NCI-H1092 treated with DMSO at 0.1 percent for 48 hours (cell line): ENCODE measurements around the gene MSMB.
"Not testable (repeated sequence)": the region's sequence is repeated elsewhere in the genome, so short reads cannot be mapped to it uniquely, and the experiment has no call there.

Experiments
- DNase-seq: peaks from one replicate; lab custom pipeline; 2025; lab: John Stamatoyannopoulos, UW

The MSMB gene, protein sequence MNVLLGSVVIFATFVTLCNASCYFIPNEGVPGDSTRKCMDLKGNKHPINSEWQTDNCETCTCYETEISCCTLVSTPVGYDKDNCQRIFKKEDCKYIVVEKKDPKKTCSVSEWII

DNA sequence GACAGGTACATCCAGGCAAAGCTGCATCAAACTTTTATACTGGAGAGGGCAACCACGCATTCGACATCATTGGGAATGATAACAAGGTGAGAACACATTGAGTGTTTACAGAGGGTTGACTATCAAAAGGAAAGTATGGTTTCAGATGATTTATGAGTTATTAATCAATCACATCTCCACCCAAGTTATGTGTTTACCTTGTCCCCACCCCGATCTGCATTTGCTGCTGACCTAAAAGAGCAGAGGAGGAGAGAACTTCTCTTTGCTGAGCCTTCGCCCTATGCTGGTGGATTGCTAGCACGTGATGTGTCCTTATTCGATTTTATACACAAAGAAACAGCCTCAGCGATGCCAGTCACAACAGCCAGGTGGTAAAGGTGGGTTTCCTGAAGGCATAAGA is at the start of gene MSMB:
Gene MSMB, minus strand, starts transcription at position 9 of the 400 bp plus-strand sequence. CDS start 32 bp downstream, outside the sequence.
- DNase-seq, result no peak

DNA sequence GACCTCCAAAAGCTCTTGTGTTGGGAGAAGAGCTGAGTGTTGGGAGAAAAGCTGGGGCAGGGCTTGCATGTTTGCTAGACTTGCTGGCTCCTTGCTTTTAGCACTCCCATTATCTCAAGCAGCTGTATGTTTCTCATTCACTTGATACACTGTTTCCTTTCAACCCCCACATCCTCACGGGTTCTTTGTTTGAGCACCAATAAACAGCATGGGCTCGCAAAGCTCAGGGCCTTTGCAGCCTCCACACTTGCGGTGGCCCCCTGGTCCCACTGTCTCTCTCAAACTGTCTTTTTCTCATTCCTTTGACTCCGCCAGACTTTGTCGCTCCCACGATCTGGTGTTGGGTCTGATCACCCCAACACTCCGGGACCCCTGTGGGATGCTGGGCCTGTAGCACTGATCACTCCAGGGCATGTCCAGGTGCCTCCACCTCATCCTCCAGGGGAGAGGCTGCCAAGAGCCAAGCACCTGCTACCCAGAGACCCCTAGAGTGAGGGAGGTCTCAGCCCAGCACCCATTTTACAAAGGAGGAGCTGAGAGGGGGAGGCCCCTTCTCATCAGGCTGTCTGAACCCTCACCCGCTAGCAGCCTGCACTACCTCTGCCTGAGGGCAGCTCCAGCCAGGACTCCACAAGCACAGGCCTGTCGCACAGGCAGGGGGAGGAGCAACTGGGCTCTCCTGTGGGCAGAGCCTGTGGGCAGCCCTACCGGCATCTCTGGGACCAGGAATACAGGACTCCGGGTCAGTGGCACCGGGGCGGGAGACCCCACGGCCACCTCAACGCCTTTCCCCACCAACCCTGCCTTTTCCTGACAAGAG is 49.1 kb upstream of the MSMB start:
- DNase-seq, result no peak

DNA sequence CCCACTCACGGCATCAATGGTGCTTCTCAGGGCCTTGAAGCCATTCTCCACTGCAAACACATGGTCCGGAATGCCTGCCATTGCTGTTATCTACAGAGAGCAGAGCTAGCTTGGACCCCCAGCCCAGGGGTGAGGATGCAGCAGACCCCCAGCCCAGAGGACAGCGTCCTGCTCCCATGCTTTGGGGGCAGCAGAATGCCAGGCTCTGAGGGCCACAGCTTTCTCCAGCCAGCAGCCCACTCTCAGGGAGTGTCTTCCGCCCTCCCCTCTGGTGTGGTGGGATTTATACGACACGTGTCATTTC is 48.1 kb upstream of the MSMB start:
- no peak for DNase-seq

GRCh38 chr10:46093316-46094196 is 47.5 kb upstream of the MSMB start:
- not testable (repeated sequence) for DNase-seq

GRCh38 chr10:46092524-46093081 is 46.5 kb upstream of the MSMB start:
- DNase-seq, result no peak

- DNase-seq, result no peak
Observed at GRCh38 chr10:46091828-46092523, 45.9 kb upstream of the MSMB start.

DNA sequence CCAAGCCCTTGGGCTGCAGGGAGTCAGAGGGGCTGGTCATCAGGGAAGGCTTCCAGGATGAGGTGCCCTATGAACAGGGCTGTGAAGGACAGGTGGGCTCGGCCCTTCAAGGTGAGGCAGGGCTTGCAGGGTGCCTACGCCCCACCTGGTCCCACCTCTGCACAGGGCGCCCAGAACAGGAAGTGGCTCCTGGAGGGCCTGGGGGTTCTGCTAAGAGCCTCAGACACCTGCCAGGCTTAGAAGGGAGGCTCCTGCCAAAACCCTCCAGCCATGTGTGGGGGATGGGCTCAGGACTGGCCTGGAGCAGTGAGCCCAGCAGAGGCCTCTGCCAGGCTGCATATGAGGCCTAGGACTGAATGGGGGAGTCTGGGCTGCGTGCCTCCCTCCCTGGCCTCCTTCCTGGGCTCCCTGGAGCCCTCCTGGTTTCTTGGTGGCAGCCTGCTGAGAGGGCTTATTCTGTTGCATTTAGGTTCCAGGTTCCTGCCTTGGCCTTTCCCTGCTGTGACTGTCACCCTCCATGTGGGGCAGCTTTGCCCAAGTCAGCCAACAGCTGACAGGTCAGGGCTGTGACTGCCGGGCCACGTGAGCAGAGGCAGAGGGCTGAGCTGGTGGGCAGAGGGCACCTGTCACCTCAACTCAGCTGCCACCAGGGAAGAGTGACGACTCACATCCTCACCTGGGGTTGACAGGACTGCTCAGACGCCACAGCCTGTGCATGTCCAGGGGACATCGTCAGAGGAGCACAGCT is 45.2 kb upstream of the MSMB start:
- no peak for DNase-seq

- DNase-seq, result no peak
Observed at GRCh38 chr10:46090258-46090812, 44.3 kb upstream of the MSMB start.

DNA sequence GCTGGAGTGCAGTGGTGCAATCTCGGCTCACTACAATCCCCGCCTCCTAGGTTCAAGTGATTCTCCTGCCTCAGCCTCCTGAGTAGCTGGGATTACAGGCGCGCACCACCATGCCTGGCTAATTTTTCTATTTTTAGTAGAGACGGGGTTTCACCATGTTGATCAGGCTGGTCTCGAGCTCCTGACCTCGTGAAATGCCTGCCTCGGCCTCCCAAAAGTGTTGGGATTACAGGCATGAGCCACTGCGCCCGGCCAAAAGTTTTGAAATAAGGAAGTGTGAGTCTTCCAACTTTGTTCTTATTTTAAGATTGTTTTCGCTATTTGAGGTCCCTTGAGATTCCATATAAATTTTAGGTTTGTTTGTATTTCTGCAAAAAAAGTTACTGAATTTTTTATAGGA is 41.3 kb upstream of the MSMB start:
- DNase-seq, result not testable (repeated sequence)

DNA sequence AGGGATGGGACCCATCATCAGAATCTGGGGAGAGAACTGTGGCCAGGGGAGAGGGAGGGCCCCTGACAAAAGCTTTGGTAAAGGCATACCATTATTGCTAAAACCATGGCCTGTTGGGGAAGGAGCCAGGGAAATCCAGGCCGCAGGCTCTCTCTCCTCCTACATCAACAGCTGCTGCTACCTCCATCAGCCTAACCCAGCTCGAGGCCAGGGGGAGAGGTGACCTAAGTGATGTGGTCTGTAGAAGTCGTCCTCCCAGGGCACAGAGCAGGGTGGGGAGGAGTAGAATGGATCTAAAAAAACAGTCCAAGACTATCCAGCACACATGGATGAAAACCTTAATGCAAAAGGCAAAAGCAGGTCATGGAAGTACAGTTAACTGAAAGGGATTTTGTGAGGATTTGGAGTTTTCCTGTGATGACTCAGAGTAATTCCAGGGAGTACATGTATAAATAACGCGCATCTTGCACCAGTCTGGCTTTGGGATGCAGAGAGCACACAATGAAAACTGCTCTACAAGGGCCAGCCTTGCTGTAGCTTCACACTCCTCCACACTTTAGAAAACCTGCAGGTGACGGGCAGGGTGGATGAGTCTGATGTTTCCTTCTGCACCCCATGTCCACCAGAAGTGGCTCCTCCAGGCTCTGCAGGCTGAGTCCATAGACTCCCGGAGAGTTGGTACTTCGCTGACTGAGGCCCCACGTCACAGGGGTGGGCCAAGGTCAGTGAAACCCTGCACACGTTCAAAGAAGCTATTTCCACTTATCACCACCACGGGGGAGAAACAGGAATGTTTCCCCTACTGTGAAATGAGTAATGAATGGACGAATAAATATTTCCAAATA is 38.5 kb upstream of the MSMB start:
- no peak for DNase-seq

DNA sequence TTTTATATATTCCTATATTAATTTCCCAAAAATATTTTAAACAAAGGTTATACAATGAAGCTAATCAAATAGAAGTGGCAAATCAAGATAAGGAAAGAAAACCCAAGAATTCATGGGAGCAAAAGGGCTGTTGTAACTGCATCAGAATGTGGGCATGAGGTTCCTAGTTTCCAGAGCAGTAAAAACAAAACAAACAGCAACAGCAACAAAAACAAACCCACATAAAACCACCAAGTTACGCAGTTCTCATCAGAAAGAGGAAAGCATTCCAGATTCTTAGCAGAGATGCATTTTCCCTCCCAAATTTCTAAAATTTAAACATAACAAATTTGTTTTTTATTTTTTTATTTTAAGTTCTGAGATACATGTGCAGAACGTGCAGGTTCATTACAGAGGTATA is 34.8 kb upstream of the MSMB start:
- no peak for DNase-seq

- no peak for DNase-seq
Observed at GRCh38 chr10:46079831-46080585, 33.9 kb upstream of the MSMB start.

DNA sequence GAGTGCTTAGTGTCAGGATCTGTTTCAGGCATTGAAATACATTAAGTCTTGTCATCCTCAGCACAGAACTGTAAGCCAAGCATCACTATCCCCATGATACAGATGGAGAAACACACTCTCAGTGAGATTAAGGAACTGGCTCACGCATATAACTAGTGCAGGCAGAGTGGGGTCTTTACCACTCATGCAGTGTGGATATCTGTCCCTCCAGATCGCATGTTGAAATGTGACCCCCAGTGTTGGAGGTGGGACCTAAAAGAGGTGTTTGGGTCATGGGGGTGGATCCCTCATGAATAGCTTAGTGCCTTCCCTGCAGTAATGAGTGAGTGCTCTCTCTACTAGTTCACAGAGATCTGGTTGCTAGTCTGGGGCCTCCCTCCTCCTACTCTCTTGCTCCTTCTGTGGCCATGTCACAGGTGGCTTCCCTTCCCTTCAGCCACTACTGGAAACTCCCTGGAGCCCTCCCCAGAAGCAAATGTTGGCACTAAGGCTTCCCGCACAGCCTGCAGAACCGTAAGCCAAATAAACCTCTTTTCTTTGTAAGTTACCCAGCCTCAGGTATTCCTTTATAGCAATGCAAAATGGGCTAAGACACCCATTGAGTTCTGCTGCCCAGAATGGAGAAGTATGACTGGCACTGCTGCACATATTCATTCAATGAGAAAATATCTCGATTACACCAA is 31.8 kb upstream of the MSMB start:
- no peak for DNase-seq

GRCh38 chr10:46077141-46077554 is 31.1 kb upstream of the MSMB start:
- no peak for DNase-seq

- DNase-seq, result no peak
Observed at GRCh38 chr10:46075869-46076268, 29.8 kb upstream of the MSMB start.

GRCh38 chr10:46074196-46074946 is 28.3 kb upstream of the MSMB start:
- DNase-seq, result no peak

GRCh38 chr10:46073564-46073963 is 27.5 kb upstream of the MSMB start:
- DNase-seq, result no peak

DNA sequence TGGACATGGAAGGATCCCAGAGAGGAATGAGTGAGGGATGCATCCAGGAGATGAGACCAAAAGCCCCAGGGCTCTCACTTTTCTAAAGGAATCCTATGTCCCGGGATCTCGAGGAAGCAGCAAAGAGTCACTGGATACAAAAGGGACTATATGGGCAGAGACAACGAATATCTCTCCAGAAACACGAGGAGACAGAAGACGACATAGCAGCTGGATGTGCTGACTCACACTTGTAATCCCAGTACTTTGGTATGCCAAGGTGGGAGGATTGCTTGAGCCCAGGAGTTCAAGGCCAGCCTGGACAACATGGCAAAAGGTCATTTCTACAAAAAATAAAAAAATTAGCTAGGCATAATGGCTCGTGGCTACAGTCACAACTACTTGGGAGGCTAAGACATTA is 24.7 kb upstream of the MSMB start:
- DNase-seq, result no peak
